DMS153 treated with DMSO at 0.1 percent for 48 hours (cell line): Measurements from ENCODE around the gene MASP2.
"Not testable (repeated sequence)": the region's sequence is repeated elsewhere in the genome, so short reads cannot be mapped to it uniquely, and the experiment has no call there.

Source experiments
- DNase-seq: peaks from one replicate; lab custom pipeline; 2025; ENCODE audit not compliant: unreplicated experiment; lab: John Stamatoyannopoulos, UW

Gene MASP2

DNA sequence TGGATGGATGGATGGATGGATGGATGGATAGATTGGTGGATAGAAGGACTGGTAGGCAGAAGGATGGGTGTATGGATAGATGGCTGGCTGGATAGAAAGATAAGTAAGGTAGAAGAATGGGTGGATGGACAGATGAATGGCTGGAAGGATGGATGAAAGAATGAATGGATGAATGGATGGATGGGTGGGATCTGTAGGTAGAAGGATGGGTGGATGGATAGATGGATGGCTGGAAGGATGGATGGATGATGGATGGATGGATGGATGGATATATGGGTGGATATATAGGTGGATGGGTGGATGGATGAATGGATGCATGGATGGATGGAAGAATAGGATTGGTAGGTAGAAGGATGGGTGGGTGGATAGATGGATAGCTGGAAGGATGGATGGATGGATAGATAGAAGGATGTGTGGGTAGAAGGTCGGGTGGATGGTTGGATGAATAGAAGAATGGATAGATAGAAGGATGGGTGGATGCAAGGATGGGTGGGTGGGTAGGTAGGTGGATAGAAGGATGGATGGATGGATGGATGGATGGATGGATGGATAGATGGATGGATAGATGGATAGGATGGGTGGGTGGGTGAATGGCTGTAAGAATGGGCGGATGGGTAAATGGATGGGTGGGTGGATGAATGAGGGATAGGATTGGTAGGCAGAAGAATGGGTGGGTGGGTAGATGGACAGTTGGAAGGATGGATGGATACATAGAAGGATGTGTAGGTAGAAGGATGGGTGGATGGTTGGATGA, 7.5 kb downstream of the MASP2 start:
- DNase-seq = no peak

DNA sequence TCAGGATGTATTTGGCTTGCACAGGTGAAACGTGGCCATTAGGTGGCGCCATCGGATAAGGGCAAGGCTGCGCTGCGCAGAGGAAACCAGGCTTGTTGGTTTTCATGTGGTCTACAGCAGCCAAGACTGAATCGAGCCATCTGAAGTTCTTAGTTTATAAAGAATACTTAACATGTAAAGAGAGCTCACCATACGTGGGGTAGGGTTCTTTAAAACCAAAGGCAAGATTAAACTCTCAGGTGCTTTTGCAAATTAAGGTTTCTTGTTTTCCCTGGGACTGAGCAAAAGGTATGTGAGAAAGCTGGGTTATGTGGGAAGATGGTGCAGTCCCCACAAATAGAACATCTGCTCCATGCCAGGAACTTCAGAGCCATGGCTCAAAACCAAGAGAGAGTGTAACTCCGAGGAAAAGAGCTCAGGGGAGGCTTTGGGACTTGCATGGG, 9.3 kb downstream of the MASP2 start:
- DNase-seq = peak; percentile 99

- not testable (repeated sequence) for DNase-seq
Measured at GRCh38 chr1:11037019-11037739, 9.9 kb downstream of the MASP2 start.

DNA sequence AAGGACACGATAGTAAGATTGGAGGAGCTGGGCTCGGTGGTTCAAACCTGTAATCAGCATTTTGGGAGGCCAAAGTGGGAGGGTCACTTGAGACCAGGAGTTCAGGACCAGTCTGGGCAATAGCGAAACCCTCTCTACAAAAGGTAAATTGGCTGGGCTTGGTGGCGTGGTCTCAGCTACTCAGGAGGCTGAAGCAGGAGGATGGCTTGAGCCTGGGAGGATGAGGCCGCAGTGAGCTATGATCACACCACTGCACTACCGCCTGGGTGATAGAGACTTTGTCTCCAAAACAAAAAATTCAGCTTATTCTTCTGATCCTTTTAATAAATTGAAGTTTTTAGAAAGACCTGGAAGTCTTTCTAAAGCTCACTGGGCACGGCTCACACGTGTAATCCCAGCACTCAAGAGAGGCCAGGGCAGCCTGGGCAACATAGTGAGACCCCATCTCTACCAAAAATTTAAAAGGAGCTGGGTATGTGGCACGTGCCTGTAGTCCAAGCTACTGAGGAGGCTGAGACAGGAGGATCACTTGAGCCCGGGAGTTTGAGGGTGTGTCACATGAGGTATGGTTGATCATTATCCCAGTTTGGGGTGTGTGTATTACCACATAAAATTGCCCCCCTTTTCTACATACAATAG, 15.3 kb downstream of the MASP2 start:
- no peak for DNase-seq

GRCh38 chr1:11030865-11031264, 16.2 kb downstream of the MASP2 start:
- DNase-seq = no peak

GRCh38 chr1:11028018-11028417, 19.0 kb downstream of the MASP2 start:
- no peak for DNase-seq

GRCh38 chr1:11027316-11027715, 19.7 kb downstream of the MASP2 start:
- DNase-seq = no peak

DNA sequence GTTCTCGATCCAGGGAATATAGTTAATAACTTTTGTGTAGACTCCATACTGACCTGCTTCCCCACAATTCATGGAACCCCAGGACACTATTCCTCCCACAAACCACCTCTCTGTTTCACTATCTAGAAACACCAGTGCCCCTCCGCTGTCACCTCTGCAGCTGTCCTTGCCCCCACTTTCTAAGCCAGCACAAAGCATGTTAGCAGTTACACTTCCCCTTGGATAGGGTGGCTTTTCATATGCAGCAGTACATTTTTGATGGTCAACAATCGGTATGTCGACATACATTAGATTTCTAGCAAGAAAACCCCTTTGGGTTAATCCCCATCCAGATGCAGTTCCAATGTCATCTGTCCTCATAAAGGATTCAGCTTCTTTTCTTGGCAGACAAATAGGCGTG, 20.1 kb downstream of the MASP2 start:
- DNase-seq = no peak

DNA sequence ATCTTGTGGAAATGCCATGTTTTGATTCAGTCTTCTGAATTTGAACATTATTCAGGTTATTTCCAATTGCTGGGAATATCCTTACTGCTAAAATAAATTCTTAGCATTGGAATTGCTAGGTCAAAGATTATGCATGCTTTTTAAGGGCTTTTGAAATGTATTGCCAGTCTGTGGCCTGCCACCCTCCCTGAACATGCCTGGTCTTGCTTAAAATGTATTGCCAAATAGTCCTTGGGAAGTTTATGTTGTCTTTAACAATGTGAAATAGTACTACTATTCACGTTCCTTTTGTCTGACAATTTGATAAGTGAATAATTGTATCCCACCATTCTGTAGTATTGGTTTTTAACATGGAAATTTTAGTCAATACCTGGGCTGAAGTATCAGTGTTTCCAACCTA, 21.0 kb downstream of the MASP2 start:
- DNase-seq = no peak

DNA sequence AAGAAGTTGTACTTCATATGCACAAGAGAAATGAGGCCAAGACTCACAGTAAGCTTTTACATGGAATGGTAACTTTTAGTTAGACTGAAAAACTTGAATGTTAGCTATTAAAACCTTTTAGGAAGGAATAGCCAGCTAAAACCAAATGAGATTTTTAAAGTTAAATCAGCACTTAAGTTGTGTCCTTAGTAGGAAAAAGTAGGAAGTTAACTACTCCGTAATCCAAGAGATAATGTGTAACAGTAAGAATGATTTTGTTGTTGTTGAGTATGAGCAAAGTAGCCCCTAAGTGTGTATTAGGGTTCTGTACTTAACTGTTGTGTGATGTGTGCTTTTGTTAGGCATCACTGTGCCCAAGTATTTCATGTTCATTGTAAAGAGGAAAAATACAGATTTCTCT, 21.4 kb downstream of the MASP2 start:
- no peak for DNase-seq

- DNase-seq = no peak
Measured at GRCh38 chr1:11024874-11025203, 22.2 kb downstream of the MASP2 start.

DNA sequence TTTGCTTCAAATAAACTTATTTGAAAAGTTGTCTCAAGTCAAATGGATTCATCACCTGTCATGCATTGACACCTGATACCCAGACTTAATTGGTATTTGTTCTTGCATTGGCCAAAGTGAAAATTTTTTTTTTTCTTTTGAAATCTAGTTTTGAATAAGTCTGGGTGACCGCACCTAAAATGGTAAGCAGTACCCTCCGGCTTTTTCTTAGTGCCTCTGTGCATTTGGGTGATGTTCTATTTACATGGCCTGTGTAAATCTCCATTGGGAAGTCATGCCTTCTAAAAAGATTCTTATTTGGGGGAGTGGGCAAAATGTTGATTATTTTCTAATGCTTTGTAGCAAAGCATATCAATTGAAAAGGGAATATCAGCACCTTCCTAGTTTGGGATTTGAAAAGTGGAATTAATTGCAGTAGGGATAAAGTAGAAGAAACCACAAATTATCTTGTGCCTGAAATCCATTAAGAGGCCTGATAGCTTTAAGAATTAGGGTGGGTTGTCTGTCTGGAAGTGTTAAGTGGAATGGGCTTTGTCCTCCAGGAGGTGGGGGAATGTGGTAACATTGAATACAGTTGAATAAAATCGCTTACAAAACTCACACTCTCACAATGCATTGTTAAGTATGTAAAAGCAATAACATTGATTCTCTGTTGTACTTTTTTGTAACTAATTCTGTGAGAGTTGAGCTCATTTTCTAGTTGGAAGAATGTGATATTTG, 22.7 kb downstream of the MASP2 start:
- DNase-seq = no peak

- DNase-seq = no peak
Measured at GRCh38 chr1:11023201-11023600, 23.8 kb downstream of the MASP2 start.

DNA sequence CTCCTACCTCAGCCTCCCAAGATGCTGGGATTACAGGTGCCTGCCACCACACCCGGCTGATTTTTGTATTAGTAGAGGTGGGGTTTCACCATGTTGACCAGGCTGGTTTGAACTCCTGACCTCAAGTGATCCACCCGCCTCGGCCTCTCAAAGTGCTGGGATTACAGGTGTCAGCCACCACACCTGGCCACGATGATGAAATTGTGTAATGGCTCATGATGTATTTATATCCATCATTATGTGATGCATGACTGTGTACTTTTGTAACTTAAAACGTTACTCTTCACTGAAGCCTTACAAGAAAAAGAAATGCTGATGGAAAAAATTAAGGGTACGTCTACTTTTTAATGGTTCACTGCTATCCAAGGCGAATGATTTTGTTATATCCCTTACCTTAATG, 27.1 kb downstream of the MASP2 start:
- DNase-seq = no peak

DNA sequence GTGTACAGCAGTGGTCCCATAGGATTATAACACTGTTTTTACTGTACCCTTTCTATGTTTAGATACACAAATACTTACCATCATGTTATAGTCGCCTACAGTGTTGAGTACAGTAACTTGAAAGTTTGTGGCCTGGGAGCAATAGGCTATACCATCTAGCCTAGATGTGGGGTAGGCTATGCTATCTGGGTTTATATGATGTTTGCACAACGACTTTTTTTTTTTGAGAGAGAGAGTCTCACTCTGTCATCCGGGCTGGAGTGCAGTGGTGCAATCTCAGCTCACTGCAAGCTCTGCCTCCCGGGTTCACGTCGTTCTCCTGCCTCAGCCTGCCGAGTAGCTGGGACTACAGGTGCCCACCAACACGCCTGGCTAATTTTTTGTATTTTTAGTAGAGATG, 27.7 kb downstream of the MASP2 start:
- not testable (repeated sequence) for DNase-seq

- DNase-seq = no peak
Measured at GRCh38 chr1:11013160-11013531, 33.9 kb downstream of the MASP2 start.

- DNase-seq = peak; percentile 99
Measured at GRCh38 chr1:11012260-11013159, 34.5 kb downstream of the MASP2 start, which contains the start of gene TARDBP. Gene TARDBP, plus strand, starts transcription at chr1:11012654. Its CDS starts 1,074 bp downstream, at chr1:11013728.

DNA sequence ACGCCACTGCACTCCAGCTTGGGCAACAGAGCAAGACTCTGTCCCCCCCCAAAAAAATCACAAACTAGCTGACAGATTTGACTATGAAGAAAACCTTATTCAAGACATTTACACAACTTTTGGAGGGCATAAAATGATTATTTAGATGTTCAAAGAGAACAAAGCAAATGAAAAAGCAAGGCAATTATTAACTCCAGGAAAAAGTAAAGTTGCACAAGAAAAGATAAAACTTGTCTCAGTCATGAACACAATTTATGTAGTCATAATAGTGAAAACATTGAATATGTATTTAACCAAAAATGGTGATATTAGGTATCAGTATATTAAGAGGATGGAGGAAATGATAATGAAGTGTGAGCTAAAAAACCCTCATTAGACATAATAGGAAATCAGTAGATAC, 46.5 kb downstream of the MASP2 start:
- DNase-seq = no peak

GRCh38 chr1:10996100-10996499, 50.9 kb downstream of the MASP2 start:
- DNase-seq = no peak

DNA sequence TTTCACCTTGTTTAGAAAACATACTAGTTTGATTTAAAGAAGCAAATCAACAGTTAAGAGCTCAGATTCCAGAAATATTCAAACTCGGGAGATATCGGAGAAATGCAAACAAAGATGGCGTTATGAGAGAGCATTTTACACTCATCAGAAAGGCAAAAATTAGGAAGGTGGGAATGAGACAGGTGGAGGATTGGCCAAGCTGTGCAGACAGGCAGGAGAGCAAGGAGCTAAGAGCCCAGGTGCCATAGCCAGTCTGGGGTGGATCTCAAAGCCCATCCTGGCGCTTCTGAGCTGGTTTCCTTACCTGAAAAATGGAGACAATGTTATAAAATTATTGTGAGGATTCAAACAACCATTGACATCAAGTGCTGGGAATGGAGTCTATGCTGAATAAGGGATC, 54.2 kb downstream of the MASP2 start:
- DNase-seq = no peak
